HCT116 (cell line): Measurements from ENCODE around the gene SPPL2C.

Source experiments
- CEBPB ChIP-seq: IDR thresholded peaks from 2 replicates; pipeline ENCODE4 v1.6.1; 2012; ENCODE audit warnings: low read depth
- EZH2 ChIP-seq: fragments of 200-600 bp; sonication (generic); IDR thresholded peaks from 2 replicates; pipeline ENCODE4 v1.6.1; 2017; ENCODE audit warnings: antibody characterized with exemption, mixed run types
- JUND ChIP-seq: IDR thresholded peaks from 2 replicates; pipeline ENCODE4 v1.6.1; 2012
- POLR2A ChIP-seq: IDR thresholded peaks from 2 replicates; pipeline ENCODE4 v1.7.0; 2011; ENCODE audit warnings: borderline replicate concordance; ENCODE audit not compliant: insufficient read depth, insufficient read length; ENCODE audit errors: extremely low read depth
- RAD21 ChIP-seq: IDR thresholded peaks from 2 replicates; pipeline ENCODE4 v1.6.1; 2012; ENCODE audit warnings: low read depth, mild to moderate bottlenecking
- SIN3A ChIP-seq: IDR thresholded peaks from 2 replicates; pipeline ENCODE4 v1.6.1; 2012; ENCODE audit warnings: low read depth
- TCF7L2 ChIP-seq: IDR thresholded peaks from 2 replicates; pipeline ENCODE4 v1.7.0; 2011; ENCODE audit warnings: borderline replicate concordance, inconsistent platforms; ENCODE audit not compliant: insufficient read depth, insufficient read length; ENCODE audit errors: extremely low read depth
- YY1 ChIP-seq: IDR thresholded peaks from 2 replicates; pipeline ENCODE4 v1.6.1; 2011; ENCODE audit warnings: low read length, low read depth, moderate library complexity, mild to moderate bottlenecking; ENCODE audit not compliant: insufficient replicate concordance; ENCODE audit errors: extremely low read depth
- TF ChIP-seq, protein P1 (sequence below), 3 experiments: fragments of 200-600 bp in 1 of 3; sonication (generic) in 1 of 3; IDR thresholded peaks in 2 of 3; conservative IDR thresholded peaks in 1 of 3; 2 replicates each; pipeline ENCODE4 v1.5.1; 2012 to 2017; ENCODE audit warnings: low read depth in 2 of 3, low read length in 2 of 3, antibody characterized with exemption in 1 of 3, borderline replicate concordance in 1 of 3, control low read depth in 1 of 3, mild to moderate bottlenecking in 1 of 3, mixed read lengths in 1 of 3, mixed run types in 1 of 3, moderate library complexity in 1 of 3; ENCODE audit not compliant: insufficient read depth in 1 of 3

DNA sequence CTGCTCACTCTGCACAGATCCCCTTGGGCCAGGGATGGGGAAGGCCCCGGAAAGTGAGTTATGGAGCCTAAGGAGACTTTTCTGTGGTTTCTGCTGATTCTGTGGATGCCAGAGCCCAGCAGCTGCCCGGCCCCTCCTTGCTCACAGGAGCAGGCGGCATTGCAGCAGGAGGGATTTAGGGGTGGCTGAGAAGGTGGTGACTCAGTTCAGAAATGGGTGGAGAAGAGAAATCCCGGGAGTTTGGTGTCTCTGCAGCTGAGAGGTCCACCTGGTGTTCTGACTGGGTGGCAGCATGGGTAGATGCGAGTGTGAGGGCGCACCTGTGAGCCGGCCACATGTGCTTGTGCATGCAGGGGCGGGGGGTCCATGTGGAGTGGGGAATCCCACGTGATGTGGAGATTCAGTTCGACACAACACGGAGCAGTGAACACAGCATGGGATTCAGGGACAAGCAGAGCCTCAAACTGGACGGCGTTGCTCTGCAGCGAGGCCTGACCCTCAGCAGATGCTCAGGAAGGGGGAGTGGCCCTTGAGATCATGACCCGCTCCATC lies 16.0 kb upstream of the SPPL2C start:
- no peak; the same call in 1 of the 2 replicates for TF ChIP-seq RAD21
- no peak for TF ChIP-seq POLR2A
- TF ChIP-seq SIN3A: no peak
- no peak for TF ChIP-seq YY1
- TF ChIP-seq, protein P1, sequence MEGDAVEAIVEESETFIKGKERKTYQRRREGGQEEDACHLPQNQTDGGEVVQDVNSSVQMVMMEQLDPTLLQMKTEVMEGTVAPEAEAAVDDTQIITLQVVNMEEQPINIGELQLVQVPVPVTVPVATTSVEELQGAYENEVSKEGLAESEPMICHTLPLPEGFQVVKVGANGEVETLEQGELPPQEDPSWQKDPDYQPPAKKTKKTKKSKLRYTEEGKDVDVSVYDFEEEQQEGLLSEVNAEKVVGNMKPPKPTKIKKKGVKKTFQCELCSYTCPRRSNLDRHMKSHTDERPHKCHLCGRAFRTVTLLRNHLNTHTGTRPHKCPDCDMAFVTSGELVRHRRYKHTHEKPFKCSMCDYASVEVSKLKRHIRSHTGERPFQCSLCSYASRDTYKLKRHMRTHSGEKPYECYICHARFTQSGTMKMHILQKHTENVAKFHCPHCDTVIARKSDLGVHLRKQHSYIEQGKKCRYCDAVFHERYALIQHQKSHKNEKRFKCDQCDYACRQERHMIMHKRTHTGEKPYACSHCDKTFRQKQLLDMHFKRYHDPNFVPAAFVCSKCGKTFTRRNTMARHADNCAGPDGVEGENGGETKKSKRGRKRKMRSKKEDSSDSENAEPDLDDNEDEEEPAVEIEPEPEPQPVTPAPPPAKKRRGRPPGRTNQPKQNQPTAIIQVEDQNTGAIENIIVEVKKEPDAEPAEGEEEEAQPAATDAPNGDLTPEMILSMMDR (IDR thresholded peaks at IDR 0.05 in 2 of 3, conservative IDR thresholded peaks at IDR 0.05 in 1 of 3; ENCODE audit: borderline replicate concordance in 1 of 3, insufficient read depth in 1 of 3, low read depth in 2 of 3, low read length in 2 of 3): peak in 2 of 3 experiments; percentile 5 to 26; a peak in 1 of 6 replicates
- TF ChIP-seq CEBPB: no peak
- TF ChIP-seq EZH2: no peak
- no peak for TF ChIP-seq JUND
- TF ChIP-seq TCF7L2: no peak
